Measurements from ENCODE around the gene SSPN.
A peak's percentile ranks its signal among the peaks of the same experiment; 100 is the strongest.

SSPN gene

DNA sequence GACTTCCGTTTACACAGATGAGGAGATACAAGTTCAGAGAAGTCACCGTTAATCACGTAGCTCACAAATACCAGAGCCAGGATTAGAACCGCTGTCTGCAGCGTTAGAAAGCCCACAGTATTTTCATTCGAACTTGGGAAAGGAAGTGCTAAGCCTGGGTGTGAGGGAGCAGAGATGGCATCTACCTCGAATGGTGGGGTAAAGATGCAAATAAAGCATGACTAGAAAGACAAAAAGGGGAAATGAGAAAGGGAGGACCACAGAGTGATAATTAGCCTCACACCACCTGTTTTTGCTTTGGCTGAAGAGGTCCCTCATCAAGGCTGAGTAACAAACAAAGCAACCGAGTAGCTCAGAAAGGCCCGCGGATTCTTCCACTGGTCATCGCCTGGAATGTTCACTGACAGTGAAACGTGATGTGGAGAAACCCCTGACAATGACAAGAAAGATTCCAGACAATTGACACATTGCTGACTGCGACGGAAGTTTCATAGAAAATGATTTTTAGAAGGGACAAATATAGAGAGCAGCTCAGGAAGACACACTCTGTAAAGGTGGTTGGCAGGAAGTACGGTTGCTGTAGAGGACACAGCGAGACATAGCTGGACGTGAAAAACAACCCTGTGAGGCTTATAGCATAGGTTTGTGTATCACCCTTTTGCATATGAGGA is 39.0 kb upstream of the SSPN start:
- no peak for TF ChIP-seq EZH2 (optimal IDR thresholded peaks at IDR 0.05; ENCODE audit: low read depth, low read length)
- TF ChIP-seq EZH2phosphoT487 (IDR thresholded peaks at IDR 0.05; ENCODE audit: low read length) = no peak
- TF ChIP-seq, protein P1, sequence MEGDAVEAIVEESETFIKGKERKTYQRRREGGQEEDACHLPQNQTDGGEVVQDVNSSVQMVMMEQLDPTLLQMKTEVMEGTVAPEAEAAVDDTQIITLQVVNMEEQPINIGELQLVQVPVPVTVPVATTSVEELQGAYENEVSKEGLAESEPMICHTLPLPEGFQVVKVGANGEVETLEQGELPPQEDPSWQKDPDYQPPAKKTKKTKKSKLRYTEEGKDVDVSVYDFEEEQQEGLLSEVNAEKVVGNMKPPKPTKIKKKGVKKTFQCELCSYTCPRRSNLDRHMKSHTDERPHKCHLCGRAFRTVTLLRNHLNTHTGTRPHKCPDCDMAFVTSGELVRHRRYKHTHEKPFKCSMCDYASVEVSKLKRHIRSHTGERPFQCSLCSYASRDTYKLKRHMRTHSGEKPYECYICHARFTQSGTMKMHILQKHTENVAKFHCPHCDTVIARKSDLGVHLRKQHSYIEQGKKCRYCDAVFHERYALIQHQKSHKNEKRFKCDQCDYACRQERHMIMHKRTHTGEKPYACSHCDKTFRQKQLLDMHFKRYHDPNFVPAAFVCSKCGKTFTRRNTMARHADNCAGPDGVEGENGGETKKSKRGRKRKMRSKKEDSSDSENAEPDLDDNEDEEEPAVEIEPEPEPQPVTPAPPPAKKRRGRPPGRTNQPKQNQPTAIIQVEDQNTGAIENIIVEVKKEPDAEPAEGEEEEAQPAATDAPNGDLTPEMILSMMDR (IDR thresholded peaks at IDR 0.05; ENCODE audit: low read length) = no peak
- peak; percentile 84 for DNase-seq
- Histone ChIP-seq H2AFZ (ENCODE audit: low read length) (peak overlapping the region; percentile 46), H3K9me2 (replicated peaks; ENCODE audit: insufficient read depth, low read length) (no peaks in the 10 kb centered on the region), H3K79me2 (ENCODE audit: low read length) (no peaks in the 10 kb centered on the region), H3K27me3 (replicated peaks; ENCODE audit: insufficient read depth, low read length) (no peaks in the 10 kb centered on the region), H3K4me3 (ENCODE audit: low read length) (peak overlapping the region; percentile 57), H3K9me3 (replicated peaks; ENCODE audit: insufficient read depth, low read length) (no peaks in the 10 kb centered on the region), H3K27ac (ENCODE audit: low read length) (peak overlapping the region; percentile 98), H3K9ac (ENCODE audit: low read length) (peak overlapping the region; percentile 87), H3F3A (ENCODE audit: insufficient read depth, low read length) (peaks cover 37% of the 10 kb centered on the region), H4K20me1 (ENCODE audit: insufficient read depth, low read length) (no peaks in the 10 kb centered on the region), H3K36me3 (replicated peaks; ENCODE audit: insufficient read depth, low read length) (no peaks in the 10 kb centered on the region), H3K4me1 (ENCODE audit: low read length) (peaks cover 66% of the 10 kb centered on the region), H3K4me2 (ENCODE audit: low read depth, low read length) (peak overlapping the region; percentile 88)

- Histone ChIP-seq H3K27ac (ENCODE audit: low read length) (peak overlapping the region; percentile 98), H3K4me1 (ENCODE audit: low read length) (peaks cover 66% of the 10 kb centered on the region), H2AFZ (ENCODE audit: low read length) (peak overlapping the region; percentile 46), H3K4me2 (ENCODE audit: low read depth, low read length) (peak overlapping the region; percentile 88), H3K4me3 (ENCODE audit: low read length) (peak overlapping the region; percentile 57), H3K36me3 (replicated peaks; ENCODE audit: insufficient read depth, low read length) (no peaks in the 10 kb centered on the region), H3K9ac (ENCODE audit: low read length) (peak overlapping the region; percentile 87), H4K20me1 (ENCODE audit: insufficient read depth, low read length) (no peaks in the 10 kb centered on the region), H3K79me2 (ENCODE audit: low read length) (no peaks in the 10 kb centered on the region), H3F3A (ENCODE audit: insufficient read depth, low read length) (peaks cover 37% of the 10 kb centered on the region), H3K9me2 (replicated peaks; ENCODE audit: insufficient read depth, low read length) (no peaks in the 10 kb centered on the region), H3K9me3 (replicated peaks; ENCODE audit: insufficient read depth, low read length) (no peaks in the 10 kb centered on the region), H3K27me3 (replicated peaks; ENCODE audit: insufficient read depth, low read length) (no peaks in the 10 kb centered on the region)
- DNase-seq = no peak
- TF ChIP-seq EZH2 (optimal IDR thresholded peaks at IDR 0.05; ENCODE audit: low read depth, low read length) (no peak), EZH2phosphoT487 (IDR thresholded peaks at IDR 0.05; ENCODE audit: low read length) (no peak)
- TF ChIP-seq, protein P1 (IDR thresholded peaks at IDR 0.05; ENCODE audit: low read length) = no peak
These were observed 38.4 kb upstream of the SSPN start for GRCh38 chr12:26157001-26157400.

DNA sequence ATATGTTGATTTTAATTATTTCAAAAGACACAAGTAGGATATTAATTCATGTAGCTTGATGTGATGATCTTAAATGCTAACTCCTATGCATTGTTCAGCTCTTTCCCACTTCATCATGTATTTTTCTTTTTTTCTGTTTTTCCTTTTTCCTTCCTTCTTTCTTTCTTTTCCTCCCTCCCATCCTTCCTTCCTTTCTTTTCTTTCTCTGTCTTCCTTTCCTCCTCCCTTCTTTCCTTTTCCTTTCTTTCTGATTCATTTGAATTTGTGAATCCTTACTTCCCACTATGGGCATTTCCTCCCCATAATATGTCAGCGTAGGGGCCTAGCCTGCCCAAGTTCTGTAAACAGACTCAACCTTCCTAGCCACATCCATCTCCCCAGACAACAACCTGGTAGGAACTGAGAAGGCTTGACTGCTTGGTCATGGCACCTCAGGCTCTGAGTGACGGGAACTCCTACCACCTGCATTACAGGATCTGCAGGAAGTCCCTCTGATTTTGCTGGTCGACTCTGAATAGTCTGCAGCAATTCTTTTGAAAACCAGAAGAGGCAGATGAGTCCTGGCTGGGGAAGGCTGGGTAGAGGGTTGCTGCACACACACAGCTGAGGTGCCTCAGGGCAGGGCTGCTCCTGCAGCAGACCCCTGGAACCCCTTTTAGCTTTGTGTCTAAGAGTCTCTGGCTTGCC is 37.2 kb upstream of the SSPN start:
- Histone ChIP-seq H3K9me2 (replicated peaks; ENCODE audit: insufficient read depth, low read length) (no peaks in the 10 kb centered on the region), H3K27ac (ENCODE audit: low read length) (peak overlapping the region; percentile 98), H3K4me3 (ENCODE audit: low read length) (0 out of 2 replicates have a peak overlapping the region, but pooled peaks have one; percentile 4), H3K79me2 (ENCODE audit: low read length) (no peaks in the 10 kb centered on the region), H3K9ac (ENCODE audit: low read length) (peak overlapping the region; percentile 87; the same call in 1 of the 2 replicates), H3K9me3 (replicated peaks; ENCODE audit: insufficient read depth, low read length) (no peaks in the 10 kb centered on the region), H3K4me1 (ENCODE audit: low read length) (peaks cover 59% of the 10 kb centered on the region), H3K4me2 (ENCODE audit: low read depth, low read length) (peak overlapping the region; percentile 88), H3F3A (ENCODE audit: insufficient read depth, low read length) (peaks cover 37% of the 10 kb centered on the region), H2AFZ (ENCODE audit: low read length) (peak overlapping the region; percentile 52), H3K27me3 (replicated peaks; ENCODE audit: insufficient read depth, low read length) (no peaks in the 10 kb centered on the region), H3K36me3 (replicated peaks; ENCODE audit: insufficient read depth, low read length) (no peaks in the 10 kb centered on the region), H4K20me1 (ENCODE audit: insufficient read depth, low read length) (no peaks in the 10 kb centered on the region)
- peak; percentile 59 for DNase-seq
- no peak for TF ChIP-seq EZH2phosphoT487 (IDR thresholded peaks at IDR 0.05; ENCODE audit: low read length)
- TF ChIP-seq, protein P1 (IDR thresholded peaks at IDR 0.05; ENCODE audit: low read length) = peak; percentile 44
